ENCODE measurements around the gene SDK1. TPM values are rescaled to one million over a fixed set of nuclear protein-coding genes. Genes with fewer than 3 reads are reported as not detected.

The SDK1 gene
- total and polyA plus RNA-seq, 4 donors: 1.9 to 46.3 (median 12.4) TPM

DNA sequence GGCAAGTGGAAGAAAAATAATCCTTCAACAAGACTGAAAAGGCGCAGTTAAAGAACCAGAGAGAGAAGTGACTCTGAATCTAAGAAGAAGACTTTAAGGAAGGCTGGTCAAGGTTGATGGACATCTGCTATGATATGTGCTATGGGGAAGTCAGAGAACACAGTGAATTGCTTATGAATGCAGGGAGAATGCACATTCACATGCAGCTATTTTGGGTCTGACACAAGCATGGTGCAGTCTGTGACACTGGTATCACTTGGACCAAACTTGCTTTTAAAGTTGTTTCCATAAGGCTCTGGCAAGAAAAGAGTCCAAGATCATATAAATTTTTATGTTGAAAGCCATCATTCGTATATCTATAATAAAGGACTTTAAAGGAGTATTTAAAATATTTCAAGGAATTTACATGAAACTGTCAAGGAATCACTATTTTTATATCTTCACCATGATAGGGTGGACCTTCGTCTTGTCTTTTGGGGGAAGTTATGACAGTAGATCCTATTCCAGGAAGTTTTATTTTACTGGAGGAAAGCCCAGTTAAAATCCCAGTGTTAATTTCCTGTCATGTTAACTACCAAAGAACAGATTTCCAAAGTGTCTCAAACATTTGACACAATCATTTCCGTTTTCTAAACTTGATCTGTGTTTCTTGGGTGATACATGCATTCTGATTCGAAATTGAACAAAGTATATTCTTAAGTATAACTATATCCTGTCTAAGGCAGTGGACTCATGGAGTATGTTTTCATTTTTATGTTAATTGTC lies 239.6 kb downstream of the SDK1 start:
- peaks cover 1 to 8% of the 10 kb centered on the region in 2 donors for H3K4me1 ChIP-seq (ENCODE audit: control insufficient read depth in 1 of 2, insufficient read depth in 2 of 2, low read length in 2 of 2)
- H3K27ac ChIP-seq (ENCODE audit: low read depth in 1 of 2, low read length in 2 of 2): no peak overlapping the region
- DNase-seq (no peak), ATAC-seq (ENCODE audit: low FRiP score) (no peak)
- H3K36me3 ChIP-seq (ENCODE audit: control insufficient read depth in 1 of 2, insufficient read depth in 2 of 2, low read length in 1 of 2): no peaks in the 10 kb centered on the region
- no peaks in the 10 kb centered on the region for H3K27me3 ChIP-seq (ENCODE audit: control insufficient read depth in 1 of 2, insufficient read depth in 2 of 2, low read length in 1 of 2)
- WGBS, 2 donors: 39 to 49% methylated on average over 5 of the region's 5 CpGs
- intact Hi-C loops (cut with DNase I): no loop called here
- no peaks in the 10 kb centered on the region for H3K9me3 ChIP-seq (ENCODE audit: control insufficient read depth, low read length)
- H3K4me3 ChIP-seq (ENCODE audit: low read length in 2 of 2): no peak overlapping the region

- DNase-seq: no peak
- ATAC-seq (ENCODE audit: low FRiP score): no peak
- intact Hi-C loops (cut with DNase I): no loop called here
- no peaks in the 10 kb centered on the region for H3K27me3 ChIP-seq (ENCODE audit: control insufficient read depth in 1 of 2, insufficient read depth in 2 of 2, low read length in 1 of 2)
- H3K4me3 ChIP-seq (ENCODE audit: low read length in 2 of 2): no peak overlapping the region
- 81 to 82% methylated on average over 5 of the region's 5 CpGs for WGBS, 2 donors
- H3K4me1 ChIP-seq (ENCODE audit: control insufficient read depth in 1 of 2, insufficient read depth in 2 of 2, low read length in 2 of 2): peaks cover 1 to 3% of the 10 kb centered on the region in 2 donors
- H3K27ac ChIP-seq (ENCODE audit: low read depth in 1 of 2, low read length in 2 of 2): no peak overlapping the region
- no peaks in the 10 kb centered on the region for H3K36me3 ChIP-seq (ENCODE audit: control insufficient read depth in 1 of 2, insufficient read depth in 2 of 2, low read length in 1 of 2)
- H3K9me3 ChIP-seq (ENCODE audit: control insufficient read depth, low read length): no peaks in the 10 kb centered on the region
These were observed 243.2 kb downstream of the SDK1 start for GRCh38 chr7:3544202-3544601.

DNA sequence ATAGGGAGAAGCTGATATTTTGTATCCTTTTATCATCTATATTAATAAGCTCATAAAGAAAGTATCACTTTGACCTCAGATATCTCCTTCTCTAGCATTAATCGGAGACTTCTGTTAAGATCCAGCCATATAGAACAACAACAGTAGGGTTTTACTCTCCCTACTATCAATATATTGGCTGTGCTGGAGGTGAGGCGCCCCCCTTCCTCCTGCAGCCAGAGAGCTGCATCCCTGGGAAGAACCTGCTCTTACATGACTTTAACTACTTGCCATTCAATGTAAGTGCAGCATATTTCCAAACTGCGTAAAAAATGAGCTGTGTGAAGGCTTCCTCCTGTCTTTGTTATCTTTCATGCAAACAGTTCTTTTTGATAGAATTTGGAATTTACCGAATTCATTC lies 247.8 kb downstream of the SDK1 start:
- Histone ChIP-seq H3K4me3 (ENCODE audit: low read length in 2 of 2) (no peak overlapping the region), H3K27ac (ENCODE audit: low read depth in 1 of 2, low read length in 2 of 2) (no peak overlapping the region), H3K27me3 (ENCODE audit: control insufficient read depth in 1 of 2, insufficient read depth in 2 of 2, low read length in 1 of 2) (no peaks in the 10 kb centered on the region), H3K36me3 (ENCODE audit: control insufficient read depth in 1 of 2, insufficient read depth in 2 of 2, low read length in 1 of 2) (no peaks in the 10 kb centered on the region), H3K9me3 (ENCODE audit: control insufficient read depth, low read length) (no peaks in the 10 kb centered on the region), H3K4me1 (ENCODE audit: control insufficient read depth in 1 of 2, insufficient read depth in 2 of 2, low read length in 2 of 2) (peaks cover 0 to 2% of the 10 kb centered on the region in 2 donors)
- ATAC-seq (ENCODE audit: low FRiP score) (no peak), DNase-seq (no peak)
- 77% methylated on average over 4 of the region's 4 CpGs for WGBS, 2 donors
- intact Hi-C loops (cut with DNase I): no loop called here

DNA sequence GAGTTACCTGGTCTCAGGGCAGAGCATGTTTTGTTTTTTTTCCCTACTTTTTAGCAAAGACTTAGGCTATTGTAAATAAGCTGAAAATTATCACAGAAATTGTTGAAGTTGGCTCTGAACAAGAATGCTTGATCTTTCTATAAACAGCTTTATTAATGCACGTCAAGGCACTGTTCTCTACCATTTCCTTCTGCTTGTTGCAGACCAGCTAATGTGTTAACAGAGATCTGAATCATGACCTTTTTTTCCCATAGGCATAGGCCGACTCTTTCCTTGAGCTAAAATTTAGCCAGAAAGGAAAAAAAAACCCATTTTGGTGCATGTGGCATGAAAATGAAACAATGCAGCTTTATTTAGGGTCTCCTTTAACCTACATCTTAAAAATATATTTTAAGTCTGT lies 248.5 kb downstream of the SDK1 start:
- no peaks in the 10 kb centered on the region for H3K27me3 ChIP-seq (ENCODE audit: control insufficient read depth in 1 of 2, insufficient read depth in 2 of 2, low read length in 1 of 2)
- H3K27ac ChIP-seq (ENCODE audit: low read depth in 1 of 2, low read length in 2 of 2): no peak overlapping the region
- intact Hi-C loops (cut with DNase I): no loop called here
- ATAC-seq (ENCODE audit: low FRiP score) (no peak), DNase-seq (no peak)
- H3K4me1 ChIP-seq (ENCODE audit: control insufficient read depth in 1 of 2, insufficient read depth in 2 of 2, low read length in 2 of 2): peaks cover 0 to 2% of the 10 kb centered on the region in 2 donors
- 3 to 6% methylated on average over 2 of the region's 2 CpGs for WGBS, 2 donors
- H3K36me3 ChIP-seq (ENCODE audit: control insufficient read depth in 1 of 2, insufficient read depth in 2 of 2, low read length in 1 of 2): no peaks in the 10 kb centered on the region
- H3K4me3 ChIP-seq (ENCODE audit: low read length in 2 of 2): no peak overlapping the region
- H3K9me3 ChIP-seq (ENCODE audit: control insufficient read depth, low read length): no peaks in the 10 kb centered on the region

DNA sequence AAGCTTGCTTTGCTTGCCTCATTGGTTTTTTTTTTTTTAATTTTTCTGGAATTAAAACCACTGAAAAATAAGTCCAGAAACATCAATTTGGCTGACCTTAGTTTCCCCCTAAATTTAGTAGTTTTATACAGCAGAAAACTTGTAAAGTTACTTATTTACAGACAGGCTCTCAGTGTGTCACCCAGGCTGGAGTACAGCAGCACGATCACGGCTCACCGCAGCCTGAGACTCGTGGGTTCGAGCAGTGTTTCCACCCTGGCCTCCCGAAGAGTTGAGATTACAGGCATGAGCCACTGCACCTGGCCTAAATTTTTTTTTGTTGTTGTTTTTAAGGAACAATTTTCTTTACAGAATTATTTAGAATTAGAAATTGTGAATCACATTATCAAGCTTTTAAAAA lies 250.5 kb downstream of the SDK1 start:
- Histone ChIP-seq H3K4me1 (ENCODE audit: control insufficient read depth in 1 of 2, insufficient read depth in 2 of 2, low read length in 2 of 2) (peaks cover 0 to 2% of the 10 kb centered on the region in 2 donors), H3K27ac (ENCODE audit: low read depth in 1 of 2, low read length in 2 of 2) (no peak overlapping the region), H3K4me3 (ENCODE audit: low read length in 2 of 2) (no peak overlapping the region), H3K27me3 (ENCODE audit: control insufficient read depth in 1 of 2, insufficient read depth in 2 of 2, low read length in 1 of 2) (no peaks in the 10 kb centered on the region), H3K36me3 (ENCODE audit: control insufficient read depth in 1 of 2, insufficient read depth in 2 of 2, low read length in 1 of 2) (no peaks in the 10 kb centered on the region), H3K9me3 (ENCODE audit: control insufficient read depth, low read length) (no peaks in the 10 kb centered on the region)
- WGBS, 2 donors: 94 to 98% methylated on average over 6 of the region's 6 CpGs
- intact Hi-C loops (cut with DNase I): no loop called here
- ATAC-seq (ENCODE audit: low FRiP score) (no peak), DNase-seq (no peak)

DNA sequence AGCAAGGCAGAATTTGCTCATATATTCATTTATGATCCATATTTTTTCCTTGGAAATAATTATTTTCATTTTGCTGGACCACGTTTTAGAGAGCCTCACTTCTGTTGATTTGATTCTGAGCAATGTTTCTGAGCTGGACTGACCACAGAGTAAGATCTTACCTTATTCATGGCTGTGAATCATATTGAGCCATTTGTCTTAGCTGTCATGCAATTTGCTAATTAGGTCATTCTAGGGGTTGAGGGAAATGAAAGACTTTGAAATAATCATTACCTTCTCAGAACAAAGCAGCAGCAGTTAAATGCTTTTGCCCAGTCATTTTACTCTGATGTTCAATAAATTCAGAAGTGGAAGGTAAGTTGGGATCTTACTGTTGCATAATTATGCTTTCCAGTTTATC lies 251.4 kb downstream of the SDK1 start:
- peaks cover 0 to 2% of the 10 kb centered on the region in 2 donors for H3K4me1 ChIP-seq (ENCODE audit: control insufficient read depth in 1 of 2, insufficient read depth in 2 of 2, low read length in 2 of 2)
- WGBS, 2 donors: 86 to 89% methylated on average over 1 of the region's 1 CpG
- H3K4me3 ChIP-seq (ENCODE audit: low read length in 2 of 2): no peak overlapping the region
- no peaks in the 10 kb centered on the region for H3K9me3 ChIP-seq (ENCODE audit: control insufficient read depth, low read length)
- DNase-seq (no peak), ATAC-seq (ENCODE audit: low FRiP score) (no peak)
- H3K27ac ChIP-seq (ENCODE audit: low read depth in 1 of 2, low read length in 2 of 2): no peak overlapping the region
- H3K36me3 ChIP-seq (ENCODE audit: control insufficient read depth in 1 of 2, insufficient read depth in 2 of 2, low read length in 1 of 2): no peaks in the 10 kb centered on the region
- intact Hi-C loops (cut with DNase I): no loop called here
- no peaks in the 10 kb centered on the region for H3K27me3 ChIP-seq (ENCODE audit: control insufficient read depth in 1 of 2, insufficient read depth in 2 of 2, low read length in 1 of 2)

DNA sequence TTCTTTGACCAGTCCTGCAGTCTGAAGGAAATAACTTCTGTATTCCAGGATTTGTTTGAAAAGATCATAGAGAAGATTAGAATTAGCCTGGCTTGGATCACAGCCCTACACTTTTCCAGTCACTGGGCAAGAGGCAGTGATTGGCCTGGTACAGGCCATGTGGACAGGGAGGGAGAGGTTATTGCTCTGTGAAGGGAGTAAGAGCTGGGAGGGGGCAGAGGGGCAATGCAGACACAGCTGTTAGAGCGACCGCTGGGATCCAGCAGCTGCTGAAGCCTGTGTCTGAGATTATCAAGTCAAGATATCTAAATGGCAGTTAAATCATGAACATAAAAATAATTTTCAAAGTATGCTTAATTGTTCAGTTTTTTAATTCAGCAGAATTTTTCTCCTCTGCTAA lies 257.3 kb downstream of the SDK1 start:
- WGBS, 2 donors: 58 to 71% methylated on average over 2 of the region's 2 CpGs
- ATAC-seq (ENCODE audit: low FRiP score) (no peak), DNase-seq (no peak)
- Histone ChIP-seq H3K27ac (ENCODE audit: low read depth in 1 of 2, low read length in 2 of 2) (no peak overlapping the region), H3K9me3 (ENCODE audit: control insufficient read depth, low read length) (no peaks in the 10 kb centered on the region), H3K4me1 (ENCODE audit: control insufficient read depth in 1 of 2, insufficient read depth in 2 of 2, low read length in 2 of 2) (peaks cover 1 to 2% of the 10 kb centered on the region in 2 donors), H3K4me3 (ENCODE audit: low read length in 2 of 2) (no peak overlapping the region), H3K27me3 (ENCODE audit: control insufficient read depth in 1 of 2, insufficient read depth in 2 of 2, low read length in 1 of 2) (no peaks in the 10 kb centered on the region), H3K36me3 (ENCODE audit: control insufficient read depth in 1 of 2, insufficient read depth in 2 of 2, low read length in 1 of 2) (no peaks in the 10 kb centered on the region)
- intact Hi-C loops (cut with DNase I): no loop called here

- WGBS, 2 donors: 23 to 31% methylated on average over 3 of the region's 3 CpGs
These were observed 258.2 kb downstream of the SDK1 start for GRCh38 chr7:3559278-3559677.

DNA sequence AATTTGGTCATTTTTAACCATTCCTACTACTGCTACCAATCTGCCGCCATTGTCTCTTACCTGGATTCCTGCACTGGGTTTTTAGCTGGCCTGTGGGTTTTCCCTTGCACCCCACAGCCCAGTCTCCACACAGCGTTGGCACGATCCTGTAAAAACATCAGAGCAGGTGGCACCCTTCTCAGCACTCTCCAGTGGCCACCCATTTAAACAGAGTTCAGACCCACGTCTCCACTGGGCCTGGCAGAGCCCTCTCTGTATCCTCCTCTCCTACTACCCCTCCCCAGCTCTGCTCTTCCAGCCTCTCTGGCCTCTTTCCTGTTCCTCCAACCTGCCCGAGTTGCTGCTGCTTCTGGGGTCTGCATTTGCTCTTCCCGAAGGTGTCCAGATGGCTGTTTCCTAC lies 259.4 kb downstream of the SDK1 start:
- Histone ChIP-seq H3K9me3 (ENCODE audit: control insufficient read depth, low read length) (no peaks in the 10 kb centered on the region), H3K27ac (ENCODE audit: low read depth in 1 of 2, low read length in 2 of 2) (no peak overlapping the region), H3K4me3 (ENCODE audit: low read length in 2 of 2) (no peak overlapping the region), H3K27me3 (ENCODE audit: control insufficient read depth in 1 of 2, insufficient read depth in 2 of 2, low read length in 1 of 2) (no peaks in the 10 kb centered on the region), H3K36me3 (ENCODE audit: control insufficient read depth in 1 of 2, insufficient read depth in 2 of 2, low read length in 1 of 2) (no peaks in the 10 kb centered on the region), H3K4me1 (ENCODE audit: control insufficient read depth in 1 of 2, insufficient read depth in 2 of 2, low read length in 2 of 2) (peaks cover 1 to 2% of the 10 kb centered on the region in 2 donors)
- no peak for DNase-seq
- no peak for ATAC-seq (ENCODE audit: low FRiP score)
- 95 to 97% methylated on average over 6 of the region's 6 CpGs for WGBS, 2 donors
- intact Hi-C loops (cut with DNase I): no loop called here

More at GRCh38 chr7:3559278-3559677, 258.2 kb downstream of the SDK1 start:
- H3K36me3 ChIP-seq (ENCODE audit: control insufficient read depth in 1 of 2, insufficient read depth in 2 of 2, low read length in 1 of 2): no peaks in the 10 kb centered on the region
- ATAC-seq (ENCODE audit: low FRiP score): peak; percentile 70
- H3K27ac ChIP-seq (ENCODE audit: low read depth in 1 of 2, low read length in 2 of 2): no peak overlapping the region
- peaks cover 1 to 2% of the 10 kb centered on the region in 2 donors for H3K4me1 ChIP-seq (ENCODE audit: control insufficient read depth in 1 of 2, insufficient read depth in 2 of 2, low read length in 2 of 2)
- no peak overlapping the region for H3K4me3 ChIP-seq (ENCODE audit: low read length in 2 of 2)
- intact Hi-C loops (cut with DNase I): no loop called here
- no peaks in the 10 kb centered on the region for H3K9me3 ChIP-seq (ENCODE audit: control insufficient read depth, low read length)
- DNase-seq: no peak
- no peaks in the 10 kb centered on the region for H3K27me3 ChIP-seq (ENCODE audit: control insufficient read depth in 1 of 2, insufficient read depth in 2 of 2, low read length in 1 of 2)
